Tibial nerve (tissue), 3 donors: ENCODE results near the gene CHMP4B.

ENCODE experiments used
- POLR2A ChIP-seq, 2 donors: fragments of 450-650 bp; IDR thresholded peaks; one replicate each; pipeline ENCODE4 v1.6.1; 2017; ENCODE audit warnings: antibody characterized with exemption in 2 of 2, mild to moderate bottlenecking in 2 of 2, moderate library complexity in 2 of 2
- TF ChIP-seq, protein P1 (sequence below), 5 experiments: fragments of 200-600 bp in 3 of 5; fragments of 450-650 bp in 2 of 5; sonication (generic) in 3 of 5; IDR thresholded peaks; one replicate each; pipeline ENCODE4 v1.5.1; 2016 to 2019; ENCODE audit warnings: antibody characterized with exemption in 5 of 5, mild to moderate bottlenecking in 3 of 5, moderate library complexity in 2 of 5

- TF ChIP-seq POLR2A (IDR thresholded peaks at IDR 0.05): no peak
- TF ChIP-seq, protein P1, sequence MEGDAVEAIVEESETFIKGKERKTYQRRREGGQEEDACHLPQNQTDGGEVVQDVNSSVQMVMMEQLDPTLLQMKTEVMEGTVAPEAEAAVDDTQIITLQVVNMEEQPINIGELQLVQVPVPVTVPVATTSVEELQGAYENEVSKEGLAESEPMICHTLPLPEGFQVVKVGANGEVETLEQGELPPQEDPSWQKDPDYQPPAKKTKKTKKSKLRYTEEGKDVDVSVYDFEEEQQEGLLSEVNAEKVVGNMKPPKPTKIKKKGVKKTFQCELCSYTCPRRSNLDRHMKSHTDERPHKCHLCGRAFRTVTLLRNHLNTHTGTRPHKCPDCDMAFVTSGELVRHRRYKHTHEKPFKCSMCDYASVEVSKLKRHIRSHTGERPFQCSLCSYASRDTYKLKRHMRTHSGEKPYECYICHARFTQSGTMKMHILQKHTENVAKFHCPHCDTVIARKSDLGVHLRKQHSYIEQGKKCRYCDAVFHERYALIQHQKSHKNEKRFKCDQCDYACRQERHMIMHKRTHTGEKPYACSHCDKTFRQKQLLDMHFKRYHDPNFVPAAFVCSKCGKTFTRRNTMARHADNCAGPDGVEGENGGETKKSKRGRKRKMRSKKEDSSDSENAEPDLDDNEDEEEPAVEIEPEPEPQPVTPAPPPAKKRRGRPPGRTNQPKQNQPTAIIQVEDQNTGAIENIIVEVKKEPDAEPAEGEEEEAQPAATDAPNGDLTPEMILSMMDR (IDR thresholded peaks at IDR 0.05): no peak
These were observed 57.4 kb downstream of the CHMP4B start for GRCh38 chr20:33868595-33868994.
